Keratinocyte (primary cell): ENCODE data around the gene DISP2. TPM values are rescaled to one million over a fixed set of nuclear protein-coding genes. Genes with fewer than 3 reads are reported as not detected.

Experiments used
- DNase-seq: peaks from one replicate; pipeline ENCODE4 v3.0.0-alpha.2; 2011; ENCODE audit warnings: low read depth, missing footprints, low spot score
- FAIRE-seq: peaks from 2 replicates; lab custom pipeline; 2011; peaks lifted over from hg19 to GRCh38; lab: Jason Lieb, UNC
- H2AFZ ChIP-seq: 2 replicates; pipeline ENCODE4 v1.6.0; 2012; ENCODE audit warnings: low read length, control low read depth, inconsistent platforms; ENCODE audit not compliant: control insufficient read depth
- H3K27ac ChIP-seq: 2 replicates; pipeline ENCODE4 v1.5.1; 2011; ENCODE audit warnings: low read length; ENCODE audit not compliant: control insufficient read depth, insufficient read depth
- H3K27me3 ChIP-seq: 3 replicates; pipeline ENCODE4 v1.6.0; 2011; ENCODE audit warnings: low read length; ENCODE audit not compliant: control insufficient read depth, insufficient read depth; ENCODE audit errors: extremely low read depth
- H3K36me3 ChIP-seq, 2 experiments: 2 replicates in 1 of 2; 3 replicates in 1 of 2; pipeline ENCODE4 v1.5.1; 2011; ENCODE audit warnings: low read length in 2 of 2, mild to moderate bottlenecking in 1 of 2; ENCODE audit not compliant: control insufficient read depth in 2 of 2, insufficient read depth in 2 of 2; ENCODE audit errors: extremely low read depth in 1 of 2
- H3K4me1 ChIP-seq: 3 replicates; pipeline ENCODE4 v1.5.1; 2011; ENCODE audit warnings: low read length; ENCODE audit not compliant: control insufficient read depth, insufficient read depth; ENCODE audit errors: extremely low read depth
- H3K4me2 ChIP-seq: 3 replicates; pipeline ENCODE4 v1.6.0; 2011; ENCODE audit warnings: low read depth, low read length; ENCODE audit not compliant: control insufficient read depth, insufficient read depth; ENCODE audit errors: extremely low read depth
- H3K4me3 ChIP-seq, 3 experiments: fragments of 200-600 bp in 1 of 3; sonication (generic) in 1 of 3; 2 replicates in 2 of 3; 3 replicates in 1 of 3; pipeline ENCODE4 v1.5.1; 2011 to 2016; ENCODE audit warnings: low read length in 3 of 3, mild to moderate bottlenecking in 3 of 3, control low read depth in 2 of 3, inconsistent platforms in 1 of 3, low read depth in 1 of 3, mixed read lengths in 1 of 3, mixed run types in 1 of 3, moderate library complexity in 1 of 3; ENCODE audit not compliant: control insufficient read depth in 2 of 3, insufficient read depth in 2 of 3; ENCODE audit errors: extremely low read depth in 1 of 3
- H3K79me2 ChIP-seq: 2 replicates; pipeline ENCODE4 v1.6.0; 2012; ENCODE audit warnings: low read length; ENCODE audit not compliant: control insufficient read depth, insufficient read depth
- H3K9ac ChIP-seq: 3 replicates; pipeline ENCODE4 v1.6.0; 2011; ENCODE audit warnings: low read length; ENCODE audit not compliant: control insufficient read depth, insufficient read depth; ENCODE audit errors: extremely low read depth
- H3K9me1 ChIP-seq: 3 replicates; pipeline ENCODE4 v1.6.0; 2011; ENCODE audit warnings: low read length; ENCODE audit not compliant: control insufficient read depth, insufficient read depth; ENCODE audit errors: extremely low read depth
- H3K9me3 ChIP-seq: 2 replicates; pipeline ENCODE4 v1.5.1; 2012; ENCODE audit warnings: low read depth, low read length; ENCODE audit not compliant: control insufficient read depth
- H4K20me1 ChIP-seq: 3 replicates; pipeline ENCODE4 v1.6.0; 2011; ENCODE audit warnings: low read length; ENCODE audit not compliant: control insufficient read depth, insufficient read depth; ENCODE audit errors: extremely low read depth
- EZH2 ChIP-seq: IDR thresholded peaks from one replicate; pipeline ENCODE4 v1.6.1; 2012; ENCODE audit warnings: inconsistent platforms, mild to moderate bottlenecking, low read length, moderate library complexity
- dilution Hi-C: fragments of 300-500 bp; cut with MboI; formaldehyde crosslinking; loops from one replicate; pipeline ENCODE4 v1.7.0; 2020; ENCODE audit warnings: low sequenced_read_pairs; ENCODE audit not compliant: extremely low pct_ligation_motif_present
- polyA plus RNA-seq, 5 experiments: library from polyadenylated mRNA; depleted of rRNA in 3 of 5; stranded (reverse) in 3 of 5; stranded (forward) in 1 of 5; unstranded in 1 of 5; fragments of >200 nt; gene quantifications; 1 replicate in 1 of 5; 2 replicates in 3 of 5; 3 replicates in 1 of 5; pipeline versions ENCODE4 v1.2.1 to v1.2.3, GENCODE V29; 2011 to 2012; ENCODE audit warnings: missing spikeins in 2 of 5, low read depth in 1 of 5, low replicate concordance in 1 of 5
- TF ChIP-seq, protein P1 (sequence below), 3 experiments: IDR thresholded peaks in 1 of 3; conservative IDR thresholded peaks in 1 of 3; optimal IDR thresholded peaks in 1 of 3; 2 replicates in 2 of 3; 3 replicates in 1 of 3; pipeline versions ENCODE3 to v1.5.1; 2011; ENCODE audit warnings: low read length in 3 of 3, mild to moderate bottlenecking in 3 of 3, moderate library complexity in 2 of 3, control low read depth in 1 of 3, inconsistent platforms in 1 of 3; ENCODE audit not compliant: insufficient read depth in 2 of 3; ENCODE audit errors: extremely low read depth in 1 of 3

Gene DISP2
- polyA plus RNA-seq, 1 donor (not counting 4 experiments of a cell fraction or from before 2014, with no cell fraction given), result 0.12 TPM

DNA sequence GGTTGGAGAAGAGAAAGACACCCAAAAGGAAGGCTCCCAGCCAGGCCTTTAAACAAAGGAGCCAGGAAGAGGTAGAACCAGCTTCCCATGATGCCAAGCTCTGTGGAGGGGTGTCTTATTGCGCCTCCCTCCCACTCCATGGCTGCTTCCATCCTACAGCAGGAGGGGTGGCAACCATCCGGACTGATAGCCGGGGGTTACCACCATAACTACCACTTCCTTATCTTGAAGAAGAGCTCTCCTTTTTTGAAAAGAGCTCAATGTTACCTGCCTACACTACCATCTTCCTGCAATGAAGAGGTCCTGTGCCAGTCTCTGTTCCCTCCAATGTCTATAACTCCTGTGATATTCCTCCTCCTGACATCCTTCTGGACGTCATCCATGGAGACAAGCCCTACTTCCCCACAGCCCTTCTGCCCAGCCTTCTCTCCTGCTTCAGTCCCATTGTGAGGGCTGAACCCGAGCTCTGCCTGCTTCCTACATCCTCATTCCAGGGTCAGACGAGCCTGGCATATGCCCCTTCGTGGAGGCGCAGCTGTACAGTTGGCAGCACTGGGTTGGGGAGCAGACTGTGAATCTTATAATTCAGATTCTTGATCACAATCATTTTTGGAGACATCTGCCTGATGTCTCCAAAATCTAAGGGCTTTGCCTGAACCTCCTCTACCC, 25.8 kb upstream of the DISP2 start:
- Histone ChIP-seq H3K9ac (no peak overlapping the region), H3K27ac (no peak overlapping the region), H2AFZ (no peak overlapping the region), H3K27me3 (no peaks in the 10 kb centered on the region), H4K20me1 (no peaks in the 10 kb centered on the region), H3K9me3 (no peaks in the 10 kb centered on the region), H3K4me3 (no peak overlapping the region), H3K4me2 (no peak overlapping the region), H3K36me3 (peaks cover 19 to 31% of the 10 kb centered on the region in 2 experiments), H3K9me1 (peaks cover 4% of the 10 kb centered on the region), H3K4me1 (peaks cover 49% of the 10 kb centered on the region), H3K79me2 (peaks cover 4% of the 10 kb centered on the region)
- TF ChIP-seq, protein P1, sequence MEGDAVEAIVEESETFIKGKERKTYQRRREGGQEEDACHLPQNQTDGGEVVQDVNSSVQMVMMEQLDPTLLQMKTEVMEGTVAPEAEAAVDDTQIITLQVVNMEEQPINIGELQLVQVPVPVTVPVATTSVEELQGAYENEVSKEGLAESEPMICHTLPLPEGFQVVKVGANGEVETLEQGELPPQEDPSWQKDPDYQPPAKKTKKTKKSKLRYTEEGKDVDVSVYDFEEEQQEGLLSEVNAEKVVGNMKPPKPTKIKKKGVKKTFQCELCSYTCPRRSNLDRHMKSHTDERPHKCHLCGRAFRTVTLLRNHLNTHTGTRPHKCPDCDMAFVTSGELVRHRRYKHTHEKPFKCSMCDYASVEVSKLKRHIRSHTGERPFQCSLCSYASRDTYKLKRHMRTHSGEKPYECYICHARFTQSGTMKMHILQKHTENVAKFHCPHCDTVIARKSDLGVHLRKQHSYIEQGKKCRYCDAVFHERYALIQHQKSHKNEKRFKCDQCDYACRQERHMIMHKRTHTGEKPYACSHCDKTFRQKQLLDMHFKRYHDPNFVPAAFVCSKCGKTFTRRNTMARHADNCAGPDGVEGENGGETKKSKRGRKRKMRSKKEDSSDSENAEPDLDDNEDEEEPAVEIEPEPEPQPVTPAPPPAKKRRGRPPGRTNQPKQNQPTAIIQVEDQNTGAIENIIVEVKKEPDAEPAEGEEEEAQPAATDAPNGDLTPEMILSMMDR (optimal IDR thresholded peaks at IDR 0.05 in 1 of 3, IDR thresholded peaks at IDR 0.05 in 1 of 3, conservative IDR thresholded peaks at IDR 0.05 in 1 of 3; ENCODE audit: extremely low read depth in 1 of 3, insufficient read depth in 2 of 3, low read length in 3 of 3), result no peak
- no peak for TF ChIP-seq EZH2
- dilution Hi-C loops, result no loop called here
- no peak for FAIRE-seq
- DNase-seq, result no peak

DNA sequence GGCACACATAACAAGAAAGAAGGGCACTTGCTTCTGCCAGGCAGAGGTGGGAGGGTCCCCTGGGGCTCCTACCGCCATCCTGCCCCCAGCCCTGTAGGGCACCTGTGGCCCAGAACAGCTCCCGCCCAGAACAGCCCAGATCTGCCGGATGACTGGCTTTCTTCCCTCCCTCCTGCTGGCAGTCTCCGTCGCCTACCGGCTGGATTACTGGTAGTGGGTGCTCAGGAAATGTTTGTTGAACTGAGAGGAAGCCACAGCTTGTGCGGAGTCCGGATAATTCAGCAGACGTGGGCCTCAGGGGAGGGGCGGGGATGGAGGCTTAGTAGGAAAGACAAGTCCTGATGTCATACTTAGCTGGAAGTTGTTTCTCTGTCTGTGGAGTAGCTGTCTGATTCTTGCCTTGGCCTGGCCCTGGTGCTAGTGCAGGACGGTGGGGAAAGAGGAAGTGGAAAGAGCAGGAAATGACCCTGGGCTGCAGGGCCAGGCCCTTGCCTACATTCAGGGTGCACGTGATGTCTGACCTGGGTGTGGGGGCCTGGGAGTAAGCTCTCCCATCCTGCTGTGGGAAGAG, 24.0 kb upstream of the DISP2 start:
- no peak overlapping the region for H3K4me3 ChIP-seq
- H3K9me3 ChIP-seq, result no peaks in the 10 kb centered on the region
- H3K4me1 ChIP-seq, result peaks cover 48% of the 10 kb centered on the region
- H3K27ac ChIP-seq, result peak overlapping the region; percentile 11
- FAIRE-seq (no peak), DNase-seq (no peak)
- H2AFZ ChIP-seq, result no peak overlapping the region
- H3K79me2 ChIP-seq, result peaks cover 19% of the 10 kb centered on the region
- dilution Hi-C loops, result no loop called here
- H4K20me1 ChIP-seq, result no peaks in the 10 kb centered on the region
- TF ChIP-seq, protein P1 (optimal IDR thresholded peaks at IDR 0.05 in 1 of 3, IDR thresholded peaks at IDR 0.05 in 1 of 3, conservative IDR thresholded peaks at IDR 0.05 in 1 of 3; ENCODE audit: extremely low read depth in 1 of 3, insufficient read depth in 2 of 3, low read length in 3 of 3), result no peak
- no peak for TF ChIP-seq EZH2
- H3K36me3 ChIP-seq, result peaks cover 22 to 39% of the 10 kb centered on the region in 2 experiments
- H3K27me3 ChIP-seq, result no peaks in the 10 kb centered on the region
- peaks cover 2% of the 10 kb centered on the region for H3K9me1 ChIP-seq
- H3K4me2 ChIP-seq, result no peak overlapping the region
- no peak overlapping the region for H3K9ac ChIP-seq
